COLO829 (cell line): ENCODE data around the gene MYO3A.
"Not testable (repeated sequence)": the region's sequence is repeated elsewhere in the genome, so short reads cannot be mapped to it uniquely, and the experiment has no call there.

Source experiments
- DNase-seq: peaks from one replicate; pipeline ENCODE4 v3.0.0; 2012; ENCODE audit warnings: low spot score

Gene MYO3A

GRCh38 chr10:25974897-25975459, 40.9 kb downstream of the MYO3A start:
- DNase-seq: no peak

GRCh38 chr10:25978771-25979170, 44.7 kb downstream of the MYO3A start:
- no peak for DNase-seq

- no peak for DNase-seq
These were observed 48.1 kb downstream of the MYO3A start for GRCh38 chr10:25982107-25982506.

DNA sequence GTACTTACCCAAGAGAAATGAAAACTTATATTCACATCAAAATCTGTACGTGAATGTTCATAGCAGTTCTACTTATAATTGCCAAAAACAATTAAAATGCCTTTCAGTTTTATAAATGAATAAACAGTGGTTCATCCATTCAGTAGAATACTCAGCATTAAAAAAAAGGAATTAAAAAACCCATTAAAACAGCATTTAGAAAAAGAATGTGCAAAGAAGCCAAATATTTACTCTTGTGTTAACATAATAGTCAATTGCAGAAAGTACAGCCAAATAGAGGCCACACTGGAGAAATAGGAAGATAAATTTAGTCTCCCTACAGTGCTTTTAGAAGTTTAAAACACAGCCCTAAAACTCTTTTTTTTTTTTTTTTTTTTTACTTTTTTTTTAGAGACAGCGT, 54.6 kb downstream of the MYO3A start:
- no peak for DNase-seq

GRCh38 chr10:25989951-25990350, 55.9 kb downstream of the MYO3A start:
- DNase-seq: no peak

DNA sequence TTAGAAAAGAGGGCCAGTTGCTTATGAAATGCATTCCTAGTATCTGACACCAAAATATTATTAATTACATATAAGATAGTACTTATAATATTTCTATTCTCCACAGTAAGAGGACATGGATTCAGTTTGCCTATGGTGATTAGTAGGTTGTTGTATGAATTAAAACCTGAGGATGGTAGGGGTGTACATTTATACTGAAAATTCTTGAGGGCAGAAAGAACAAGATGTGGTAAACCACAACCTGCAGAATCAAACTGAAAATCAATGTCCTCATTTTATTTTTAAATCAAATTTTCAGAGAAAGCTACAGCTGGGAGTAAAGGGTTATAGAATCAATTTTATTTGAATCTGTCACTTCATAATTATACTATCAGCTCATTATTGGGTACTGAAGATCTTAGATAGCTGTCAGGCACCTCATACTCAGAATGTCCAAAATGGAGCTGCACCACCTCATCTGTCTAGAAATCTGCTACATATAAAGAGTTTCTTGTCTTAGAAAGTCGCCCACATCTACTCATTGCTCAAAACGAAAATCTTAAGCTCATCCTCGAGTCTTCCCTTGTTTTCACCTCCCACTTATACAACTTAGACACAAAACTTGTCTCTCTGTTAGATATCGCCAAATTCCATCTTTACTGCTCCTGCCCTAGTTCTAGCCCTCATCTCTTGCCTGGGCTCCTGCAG, 65.4 kb downstream of the MYO3A start:
- no peak for DNase-seq

DNA sequence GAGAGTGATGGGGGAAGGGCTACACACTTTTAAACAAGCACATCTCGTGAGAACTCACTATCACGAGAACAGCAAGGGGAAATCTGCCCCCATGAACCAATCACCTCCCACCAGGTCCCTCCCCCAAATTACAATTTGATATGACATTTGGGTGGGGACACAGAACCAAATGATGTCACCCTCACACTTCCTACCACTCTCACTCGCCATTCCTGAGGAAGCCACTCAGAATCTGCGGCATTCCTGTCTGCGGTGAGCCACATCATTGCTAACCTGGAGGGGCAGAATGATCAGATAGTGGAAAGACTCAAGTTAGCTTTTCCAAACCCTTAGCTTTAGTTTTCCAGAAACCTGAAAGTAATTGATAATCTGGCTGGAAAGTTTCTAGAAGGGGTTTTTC, 66.9 kb downstream of the MYO3A start:
- no peak for DNase-seq

DNA sequence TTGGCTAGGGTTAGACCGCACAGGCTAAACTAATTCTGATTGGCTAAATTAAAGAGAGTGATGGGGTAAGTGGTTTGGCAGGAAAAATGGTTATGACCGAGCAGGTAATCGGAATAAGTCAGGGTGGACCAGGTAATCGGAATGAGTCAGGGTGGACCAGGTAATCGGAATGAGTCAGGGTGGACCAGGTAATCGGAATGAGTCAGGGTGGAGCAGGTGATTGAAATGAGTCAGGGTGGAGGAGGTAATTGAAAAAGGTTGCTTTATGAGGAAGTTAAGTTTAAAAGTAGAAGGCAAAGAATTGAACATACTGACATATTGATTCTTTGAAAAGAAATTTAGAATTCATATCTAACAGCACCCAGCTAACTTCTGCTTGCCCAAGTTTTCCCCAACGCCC, 68.4 kb downstream of the MYO3A start:
- not testable (repeated sequence) for DNase-seq

- no peak for DNase-seq
These were observed 81.1 kb downstream of the MYO3A start for GRCh38 chr10:26015092-26015491.

DNA sequence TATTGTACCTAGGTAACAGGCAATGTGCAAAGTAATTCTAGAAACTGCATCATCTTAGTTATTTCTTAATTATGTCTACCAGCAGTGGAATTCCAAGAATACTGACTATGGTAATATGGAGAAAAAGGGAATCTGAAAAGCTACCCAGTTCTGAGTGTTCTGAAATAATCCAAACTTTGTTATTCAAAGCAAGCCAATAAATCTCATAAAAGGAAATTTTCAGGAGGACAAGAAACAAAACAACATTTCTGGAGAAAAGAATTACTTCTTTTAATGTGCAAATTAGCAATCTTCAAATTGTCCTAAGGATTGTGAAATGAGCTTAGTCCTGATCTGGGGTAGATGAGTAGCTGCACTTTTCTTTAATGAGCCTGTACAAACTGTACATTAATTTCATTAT, 88.8 kb downstream of the MYO3A start:
- DNase-seq: no peak

GRCh38 chr10:26024303-26024702, 90.3 kb downstream of the MYO3A start:
- DNase-seq: no peak

DNA sequence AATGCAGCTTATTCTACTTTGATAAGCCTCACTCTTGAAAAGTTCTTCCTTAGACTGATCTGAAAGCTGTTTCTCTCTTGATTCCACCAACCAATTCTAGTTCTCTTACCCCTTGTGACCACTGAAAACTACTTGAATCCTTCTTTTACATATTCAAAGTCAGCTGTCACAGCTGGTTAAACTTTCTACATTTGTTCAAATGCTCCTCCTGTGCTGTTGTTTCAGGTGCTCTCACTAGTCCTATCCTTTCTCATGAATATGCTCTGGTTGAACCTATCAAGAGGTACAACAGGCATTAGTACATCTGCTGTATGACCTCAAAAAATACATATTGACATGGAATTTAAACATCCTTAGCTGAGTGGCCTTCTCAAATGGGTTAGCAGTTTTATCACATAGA, 91.5 kb downstream of the MYO3A start:
- no peak for DNase-seq

GRCh38 chr10:26029858-26030257, 95.8 kb downstream of the MYO3A start:
- DNase-seq: no peak

DNA sequence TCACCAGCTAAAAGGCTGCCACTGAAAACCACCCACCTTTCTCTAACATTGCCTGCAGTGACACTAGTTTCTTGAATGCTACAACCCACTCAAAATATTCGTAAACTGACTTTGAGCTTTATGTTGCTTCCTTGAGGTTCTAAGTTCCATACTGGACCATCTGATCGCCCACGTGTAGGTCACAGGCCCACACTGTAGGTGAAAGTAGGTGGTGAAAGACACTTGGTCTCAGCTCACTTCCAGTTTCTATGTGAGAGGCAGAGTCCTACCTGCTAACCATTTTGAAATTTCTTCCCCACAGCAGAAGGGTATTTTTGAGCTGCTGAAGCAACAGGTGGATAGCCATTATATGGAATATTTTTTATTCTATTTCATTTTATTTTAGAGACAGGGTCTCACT, 97.3 kb downstream of the MYO3A start:
- DNase-seq: no peak

GRCh38 chr10:26043469-26043868, 109.4 kb downstream of the MYO3A start:
- no peak for DNase-seq

- DNase-seq: no peak
These were observed 110.2 kb downstream of the MYO3A start for GRCh38 chr10:26044141-26044749.

DNA sequence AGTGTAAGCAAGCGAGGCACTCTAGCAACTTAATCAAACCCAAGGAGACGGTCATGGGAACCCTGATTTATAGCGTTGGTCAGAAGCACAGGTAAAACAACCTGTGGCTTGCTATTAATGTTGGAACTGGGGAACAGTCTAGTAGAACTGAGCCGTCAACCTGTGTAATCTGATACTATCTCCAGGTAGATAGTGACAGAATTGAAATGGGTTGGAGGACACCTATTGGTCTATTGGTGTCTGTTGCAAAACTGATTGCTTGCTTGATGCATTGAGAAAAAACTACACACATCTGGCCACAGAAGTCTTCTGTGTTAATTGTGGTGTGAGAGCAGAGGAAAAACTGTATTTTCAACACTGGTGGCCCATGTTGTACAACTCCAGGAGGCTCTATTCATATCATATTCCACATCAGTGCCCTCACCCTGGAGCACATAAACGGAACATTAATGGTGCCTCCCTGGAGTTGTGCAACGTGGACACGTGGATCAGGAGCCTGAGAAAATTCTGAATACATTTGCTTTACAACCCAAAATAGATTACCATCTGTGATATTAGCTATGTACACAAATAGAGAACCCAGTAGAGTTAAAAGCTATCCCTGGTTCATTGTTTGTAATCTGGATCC, 112.2 kb downstream of the MYO3A start:
- DNase-seq: no peak

GRCh38 chr10:26048756-26049155, 114.7 kb downstream of the MYO3A start:
- no peak for DNase-seq

DNA sequence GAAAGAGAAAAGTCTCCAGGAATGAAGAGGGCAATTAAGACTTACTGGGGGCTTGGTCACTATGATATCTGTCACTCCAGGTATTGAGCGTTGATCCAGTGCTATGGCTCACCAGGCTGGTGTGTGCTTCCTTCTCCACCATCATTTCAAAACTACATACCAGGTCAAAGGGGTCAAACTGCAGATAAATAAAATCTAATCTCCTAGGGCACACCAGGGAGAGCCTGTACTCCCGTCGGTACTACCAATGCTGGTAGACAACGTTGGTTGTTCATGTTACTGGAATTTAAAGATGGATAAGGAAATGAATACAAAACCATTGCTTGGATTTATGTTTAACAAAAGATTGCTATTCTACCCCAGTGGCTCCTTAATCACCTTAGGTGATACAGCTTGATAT, 118.3 kb downstream of the MYO3A start:
- no peak for DNase-seq

GRCh38 chr10:26057466-26057865, 123.4 kb downstream of the MYO3A start:
- no peak for DNase-seq

DNA sequence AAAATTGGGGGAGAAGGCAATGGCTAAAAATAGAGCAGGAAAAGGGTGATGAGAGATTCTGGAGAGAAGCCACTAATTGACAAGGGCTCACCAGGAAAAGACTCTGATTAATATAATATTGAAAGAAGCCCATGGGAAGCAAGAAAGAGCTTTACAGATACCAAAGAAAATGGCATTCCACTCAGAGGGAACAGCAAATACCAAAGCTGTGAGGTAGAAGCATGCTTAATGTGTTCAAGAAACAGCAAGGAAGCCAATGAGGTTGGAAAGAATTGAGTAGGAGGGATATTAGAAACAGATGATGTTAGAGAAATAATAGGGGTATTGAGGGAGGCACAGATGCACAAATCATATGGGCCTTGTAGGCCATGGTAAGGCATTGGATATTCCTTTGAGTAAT, 130.1 kb downstream of the MYO3A start:
- no peak for DNase-seq

DNA sequence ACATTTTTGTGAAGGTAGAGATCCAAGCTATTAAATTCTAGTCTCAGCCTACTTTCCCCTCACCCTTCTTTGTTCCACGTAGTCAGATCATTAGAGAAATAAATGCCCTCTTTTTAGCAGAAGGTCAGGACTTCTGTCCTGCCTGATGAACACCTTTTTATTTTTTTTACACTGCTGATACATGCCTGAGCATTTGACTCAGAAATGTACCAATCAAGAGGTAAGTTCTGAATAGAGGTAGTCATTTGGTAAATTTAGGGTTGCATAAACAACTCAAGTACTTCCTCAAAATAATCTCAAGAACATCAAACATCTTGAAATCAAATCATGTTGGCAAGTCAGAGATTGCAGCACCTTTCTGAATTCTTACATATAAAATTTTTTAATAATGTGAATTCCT, 133.7 kb downstream of the MYO3A start:
- no peak for DNase-seq

DNA sequence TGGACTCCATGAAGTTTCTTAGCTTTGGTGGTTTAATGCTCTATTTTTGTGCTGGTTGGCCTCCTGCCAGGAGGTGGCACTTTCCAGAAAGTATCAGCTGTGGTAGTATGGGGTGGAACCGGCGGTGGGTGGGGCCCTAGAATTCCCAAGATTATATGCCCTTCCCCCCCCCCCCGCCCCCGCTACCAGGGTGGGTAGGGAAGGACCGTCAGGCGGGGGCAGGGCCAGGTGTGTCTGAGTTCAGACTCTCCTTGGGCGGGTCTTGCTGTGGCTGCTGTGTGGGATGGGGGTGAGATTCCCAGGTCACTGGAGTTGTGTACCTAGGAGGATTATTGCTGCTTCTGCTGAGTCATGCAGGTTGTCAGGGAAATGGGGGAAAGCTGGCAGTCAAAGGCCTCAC, 146.9 kb downstream of the MYO3A start:
- not testable (repeated sequence) for DNase-seq
